Neural progenitor cell (in vitro differentiated cells): ENCODE data around the gene HSPG2. TPM values are rescaled to one million over a fixed set of nuclear protein-coding genes. Genes with fewer than 3 reads are reported as not detected.

ENCODE experiments used
- DNase-seq: peaks from one replicate; pipeline ENCODE4 v3.0.0-alpha.2; 2016; ENCODE audit warnings: low spot score
- H2AFZ ChIP-seq: fragments of 200-600 bp; sonication (generic); replicated peaks from 2 replicates; pipeline ENCODE4 v1.6.1; 2016; ENCODE audit warnings: antibody characterized with exemption
- H3F3A ChIP-seq: fragments of 200-600 bp; sonication (generic); 2 replicates; pipeline ENCODE4 v1.6.1; 2016; ENCODE audit warnings: antibody characterized with exemption, low read depth
- H3K27ac ChIP-seq: fragments of 200-600 bp; sonication (generic); 2 replicates; pipeline ENCODE4 v1.5.1; 2016; ENCODE audit warnings: mild to moderate bottlenecking
- H3K27me3 ChIP-seq: fragments of 200-600 bp; sonication (generic); 2 replicates; pipeline ENCODE4 v1.6.1; 2016; ENCODE audit warnings: mild to moderate bottlenecking, moderate library complexity
- H3K36me3 ChIP-seq: fragments of 200-600 bp; sonication (generic); 2 replicates; pipeline ENCODE4 v1.5.1; 2016
- H3K4me1 ChIP-seq: fragments of 200-600 bp; sonication (generic); 2 replicates; pipeline ENCODE4 v1.6.1; 2016; ENCODE audit warnings: mixed run types
- H3K4me2 ChIP-seq: fragments of 200-600 bp; sonication (generic); 2 replicates; pipeline ENCODE4 v1.6.1; 2016
- H3K4me3 ChIP-seq: fragments of 200-600 bp; sonication (generic); 2 replicates; pipeline ENCODE4 v1.5.1; 2016
- H3K79me2 ChIP-seq: fragments of 200-600 bp; sonication (generic); 2 replicates; pipeline ENCODE4 v1.6.1; 2016; ENCODE audit warnings: low read depth
- H3K9ac ChIP-seq: fragments of 200-600 bp; sonication (generic); 2 replicates; pipeline ENCODE4 v1.6.1; 2016
- H3K9me3 ChIP-seq: fragments of 200-600 bp; sonication (generic); 2 replicates; pipeline ENCODE4 v1.5.1; 2016; ENCODE audit warnings: low read depth
- H4K20me1 ChIP-seq: fragments of 200-600 bp; sonication (generic); 2 replicates; pipeline ENCODE4 v1.6.1; 2016; ENCODE audit warnings: low read depth
- H3K27ac Mint-ChIP-seq: 3 replicates; pipeline ENCODE4 v1.8.0; 2021; ENCODE audit warnings: mixed read lengths
- H3K27me3 Mint-ChIP-seq: 2 replicates; pipeline ENCODE4 v1.8.0; 2022; ENCODE audit warnings: low read depth, mild to moderate bottlenecking, inconsistent platforms, moderate library complexity, mixed read lengths; ENCODE audit not compliant: insufficient read depth
- H3K36me3 Mint-ChIP-seq: 3 replicates; pipeline ENCODE4 v1.8.0; 2021; ENCODE audit warnings: mixed read lengths
- H3K4me1 Mint-ChIP-seq: 3 replicates; pipeline ENCODE4 v1.8.0; 2021; ENCODE audit warnings: mixed read lengths
- H3K4me3 Mint-ChIP-seq: 3 replicates; pipeline ENCODE4 v1.8.0; 2021; ENCODE audit warnings: mild to moderate bottlenecking, moderate library complexity, mixed read lengths
- H3K9me3 Mint-ChIP-seq: 3 replicates; pipeline ENCODE4 v1.8.0; 2020; ENCODE audit warnings: mixed read lengths
- CTCF ChIP-seq: fragments of 200-600 bp; sonication (generic); IDR thresholded peaks from 2 replicates; pipeline ENCODE4 v1.5.1; 2017; ENCODE audit warnings: antibody characterized with exemption, mild to moderate bottlenecking
- EZH2 ChIP-seq: fragments of 200-600 bp; sonication (generic); IDR thresholded peaks from 2 replicates; pipeline ENCODE4 v1.6.1; 2017; ENCODE audit warnings: antibody characterized with exemption, mild to moderate bottlenecking, moderate library complexity
- EZH2phosphoT487 ChIP-seq: fragments of 200-600 bp; sonication (generic); IDR thresholded peaks from 2 replicates; pipeline ENCODE4 v1.6.1; 2017; ENCODE audit warnings: antibody characterized with exemption
- total RNA-seq: library from RNA; depleted of rRNA; stranded (reverse); fragments of >200 nt; gene quantifications from 2 replicates; pipeline ENCODE4 v1.2.3, GENCODE V29; 2015; ENCODE audit warnings: low replicate concordance

HSPG2 gene
- total RNA-seq, 1 donor from 2014 or later = 6.9 TPM

- Histone ChIP-seq H3F3A (no peaks in the 10 kb centered on the region), H4K20me1 (no peaks in the 10 kb centered on the region), H2AFZ (no peak overlapping the region), H3K4me3 (no peak overlapping the region), H3K27ac (no peak overlapping the region), H3K36me3 (peaks cover 6% of the 10 kb centered on the region), H3K27me3 (no peaks in the 10 kb centered on the region), H3K4me1 (no peaks in the 10 kb centered on the region), H3K79me2 (no peaks in the 10 kb centered on the region), H3K9ac (no peak overlapping the region), H3K9me3 (no peaks in the 10 kb centered on the region), H3K4me2 (no peak overlapping the region)
- no peak overlapping the region for H3K27ac Mint-ChIP-seq
- H3K4me3 Mint-ChIP-seq = no peak overlapping the region
- no peak for DNase-seq
- no peak for TF ChIP-seq EZH2phosphoT487
- TF ChIP-seq CTCF = no peak
- no peak for TF ChIP-seq EZH2
- no peaks in the 10 kb centered on the region for H3K4me1 Mint-ChIP-seq
- H3K36me3 Mint-ChIP-seq = peaks cover 25% of the 10 kb centered on the region
- peaks cover 10% of the 10 kb centered on the region for H3K9me3 Mint-ChIP-seq
- H3K27me3 Mint-ChIP-seq = peaks cover 2% of the 10 kb centered on the region
Measured at GRCh38 chr1:21837476-21837875, 99.6 kb downstream of the HSPG2 start.

- Mint-ChIP-seq H3K9me3 (peaks cover 10% of the 10 kb centered on the region), H3K36me3 (peaks cover 25% of the 10 kb centered on the region), H3K4me3 (no peak overlapping the region), H3K27ac (no peak overlapping the region), H3K27me3 (peaks cover 5% of the 10 kb centered on the region), H3K4me1 (no peaks in the 10 kb centered on the region)
- H4K20me1 ChIP-seq = no peaks in the 10 kb centered on the region
- H3K36me3 ChIP-seq = peaks cover 6% of the 10 kb centered on the region
- TF ChIP-seq EZH2phosphoT487 (no peak), CTCF (no peak), EZH2 (no peak)
- H3K27me3 ChIP-seq = no peaks in the 10 kb centered on the region
- H3K4me1 ChIP-seq = no peaks in the 10 kb centered on the region
- no peak overlapping the region for H3K27ac ChIP-seq
- no peak overlapping the region for H2AFZ ChIP-seq
- DNase-seq = no peak
- no peak overlapping the region for H3K9ac ChIP-seq
- H3K4me2 ChIP-seq = no peak overlapping the region
- no peaks in the 10 kb centered on the region for H3F3A ChIP-seq
- no peak overlapping the region for H3K4me3 ChIP-seq
- no peaks in the 10 kb centered on the region for H3K79me2 ChIP-seq
- H3K9me3 ChIP-seq = no peaks in the 10 kb centered on the region
Measured at GRCh38 chr1:21836729-21837128, 100.4 kb downstream of the HSPG2 start.

GRCh38 chr1:21836010-21836409, 101.1 kb downstream of the HSPG2 start:
- peaks cover 7% of the 10 kb centered on the region for H3K27me3 Mint-ChIP-seq
- no peaks in the 10 kb centered on the region for H3F3A ChIP-seq
- peaks cover 6% of the 10 kb centered on the region for H3K36me3 ChIP-seq
- no peak overlapping the region for H3K4me2 ChIP-seq
- no peaks in the 10 kb centered on the region for H3K27me3 ChIP-seq
- H3K9me3 Mint-ChIP-seq = peaks cover 10% of the 10 kb centered on the region
- H3K27ac ChIP-seq = no peak overlapping the region
- no peaks in the 10 kb centered on the region for H3K4me1 Mint-ChIP-seq
- no peak overlapping the region for H2AFZ ChIP-seq
- H3K9ac ChIP-seq = no peak overlapping the region
- no peaks in the 10 kb centered on the region for H3K79me2 ChIP-seq
- H3K27ac Mint-ChIP-seq = no peak overlapping the region
- no peak for DNase-seq
- no peak overlapping the region for H3K4me3 Mint-ChIP-seq
- peaks cover 25% of the 10 kb centered on the region for H3K36me3 Mint-ChIP-seq
- H3K9me3 ChIP-seq = no peaks in the 10 kb centered on the region
- H3K4me1 ChIP-seq = no peaks in the 10 kb centered on the region
- TF ChIP-seq CTCF (no peak), EZH2 (no peak), EZH2phosphoT487 (no peak)
- no peaks in the 10 kb centered on the region for H4K20me1 ChIP-seq
- no peak overlapping the region for H3K4me3 ChIP-seq
